Left forelimb (tissue), 1 donor: ENCODE data around the gene KIFAP3.
"Not testable (repeated sequence)": the region's sequence is repeated elsewhere in the genome, so short reads cannot be mapped to it uniquely, and the experiment has no call there.

Experiments used
- DNase-seq: peaks from one replicate; pipeline ENCODE4 v3.0.0-alpha.2; 2018; ENCODE audit warnings: low spot score

KIFAP3 gene

DNA sequence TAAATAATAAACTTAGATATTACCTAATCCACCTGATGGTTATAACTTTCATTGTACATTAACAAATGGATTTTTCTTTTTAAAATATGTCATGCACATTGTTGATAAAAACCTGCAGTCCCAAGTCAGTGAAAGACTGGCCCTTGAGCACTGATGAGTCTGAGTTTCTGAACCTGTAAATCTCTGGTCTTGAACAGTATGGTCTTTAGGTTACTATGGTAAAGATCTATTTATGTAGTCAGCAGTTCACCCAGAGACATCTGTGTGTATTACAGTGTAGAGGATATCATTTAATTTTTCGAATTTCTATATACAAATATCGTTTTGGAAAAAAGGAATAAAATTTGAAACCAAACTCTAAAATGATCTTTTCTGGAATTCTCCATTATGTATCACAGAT, 150.4 kb downstream of the KIFAP3 start:
- no peak for DNase-seq

- no peak for DNase-seq
Measured at GRCh38 chr1:169921080-169921479, 153.4 kb downstream of the KIFAP3 start.

- no peak for DNase-seq
Measured at GRCh38 chr1:169918927-169919326, 155.6 kb downstream of the KIFAP3 start.

DNA sequence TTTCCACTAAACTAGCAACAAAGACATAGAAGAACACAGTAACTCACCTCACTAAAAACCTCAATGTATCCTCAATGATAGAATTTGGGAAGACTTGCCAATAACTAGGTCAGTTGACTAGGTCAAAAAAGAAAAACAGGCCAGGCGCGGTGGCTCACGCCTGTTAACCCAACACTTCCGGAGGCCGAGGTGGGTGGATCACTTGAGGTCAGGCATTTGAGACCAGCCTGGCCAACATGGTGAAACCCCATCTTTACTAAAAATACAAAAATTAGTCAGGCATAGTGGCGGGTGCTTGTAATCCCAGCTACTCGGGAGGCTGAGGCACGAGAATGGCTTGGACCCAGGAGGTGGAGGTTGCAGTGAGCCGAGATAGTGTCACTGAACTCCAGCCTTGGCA, 156.3 kb downstream of the KIFAP3 start:
- DNase-seq: not testable (repeated sequence)

DNA sequence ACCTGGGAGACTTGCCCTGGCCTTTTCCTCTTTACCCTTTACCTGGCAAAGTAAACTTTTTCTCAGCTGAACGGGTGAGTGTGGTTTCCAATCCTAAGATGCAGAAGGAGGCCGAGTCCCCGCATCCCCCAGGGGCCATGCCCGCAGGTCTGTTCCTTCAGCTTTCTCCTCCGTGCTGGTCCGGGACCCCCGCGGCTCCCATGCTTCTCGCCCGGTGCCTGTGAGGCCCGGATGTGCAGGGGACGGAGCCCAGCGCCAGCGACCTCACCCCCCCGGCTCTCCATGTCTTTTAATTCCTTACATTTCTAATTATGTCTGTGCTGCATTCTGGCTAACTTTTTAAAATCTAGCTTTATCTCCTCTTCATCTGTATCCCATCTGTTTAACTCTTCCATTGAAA, 159.3 kb downstream of the KIFAP3 start:
- no peak for DNase-seq

DNA sequence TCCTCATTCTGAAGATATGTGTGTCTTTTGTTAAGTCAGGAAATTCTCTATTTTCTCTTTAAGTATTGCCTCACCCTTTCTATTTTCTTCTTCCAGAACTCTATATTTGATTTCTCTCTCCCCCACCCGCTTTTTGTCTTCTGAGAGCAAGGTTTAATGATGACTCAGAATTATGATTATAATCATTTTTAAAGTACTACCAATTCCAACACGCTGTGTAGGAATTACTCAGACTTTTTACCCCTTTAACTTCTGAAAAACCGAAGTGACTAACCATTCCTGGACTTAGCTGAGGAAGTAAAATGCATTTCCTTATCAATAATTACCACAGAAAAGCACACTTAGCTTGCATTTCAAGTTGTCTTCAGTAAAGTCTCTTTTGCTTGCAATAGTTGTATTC, 160.0 kb downstream of the KIFAP3 start:
- DNase-seq: no peak

GRCh38 chr1:169909499-169909898, 165.0 kb downstream of the KIFAP3 start:
- no peak for DNase-seq

DNA sequence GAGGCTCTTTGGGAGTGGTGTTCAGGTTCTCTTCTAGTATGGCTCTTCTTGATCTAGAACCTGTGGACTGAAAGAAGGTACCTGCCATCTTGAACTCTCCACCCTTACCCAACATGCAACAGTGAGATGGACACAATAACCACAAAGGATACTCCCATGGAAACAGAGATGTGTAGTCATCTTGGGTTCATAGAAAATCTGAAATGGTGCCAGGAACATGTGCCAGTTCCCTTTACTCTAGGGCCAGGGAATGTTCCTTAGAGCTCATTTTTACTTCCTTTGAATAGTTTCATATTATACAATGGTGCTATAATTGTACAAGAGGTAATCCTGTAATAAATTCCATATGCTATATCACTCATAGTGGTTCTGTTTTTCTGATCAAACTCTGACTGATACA, 167.6 kb downstream of the KIFAP3 start:
- DNase-seq: no peak

DNA sequence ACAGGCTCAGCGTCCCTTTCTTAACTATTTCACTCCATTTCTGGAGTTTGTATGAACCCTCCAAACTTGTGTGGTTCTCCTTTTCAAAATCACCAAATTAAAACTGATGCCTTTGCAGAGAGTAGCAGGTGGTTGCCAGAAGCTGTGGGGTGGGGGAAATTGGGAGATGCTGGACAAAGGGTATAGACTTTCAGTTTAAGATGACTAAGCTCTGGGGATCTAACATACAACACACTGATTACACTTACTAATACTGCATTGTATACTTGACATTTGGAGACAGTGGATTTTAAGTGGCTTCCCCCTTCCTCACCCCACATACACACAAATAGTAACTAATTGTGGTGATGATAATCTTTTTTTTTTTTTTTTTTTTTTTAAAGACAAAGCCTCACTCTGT, 169.7 kb downstream of the KIFAP3 start:
- no peak for DNase-seq

DNA sequence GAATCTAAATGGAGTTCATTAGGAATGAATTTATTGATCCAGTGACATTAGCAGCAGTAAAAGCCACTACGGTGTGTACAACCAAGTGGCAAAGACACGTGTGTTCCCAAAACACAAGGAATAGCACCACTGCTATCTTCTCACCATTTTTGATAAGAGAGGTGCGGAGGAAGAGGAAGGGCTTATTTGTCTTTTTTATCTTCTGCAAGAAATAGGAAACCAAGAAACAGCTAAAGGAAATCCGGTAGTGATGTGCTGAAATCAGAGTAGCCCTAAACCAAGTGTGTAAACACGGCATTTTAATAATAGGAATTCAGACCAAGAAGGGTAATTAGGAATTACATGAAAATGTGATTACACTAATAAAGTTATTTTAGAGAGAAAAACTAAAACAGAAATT, 171.7 kb downstream of the KIFAP3 start:
- no peak for DNase-seq

GRCh38 chr1:169901115-169901514, 173.4 kb downstream of the KIFAP3 start:
- no peak for DNase-seq

- no peak for DNase-seq
Measured at GRCh38 chr1:169900571-169900970, 173.9 kb downstream of the KIFAP3 start.

- no peak for DNase-seq
Measured at GRCh38 chr1:169899519-169900217, 174.8 kb downstream of the KIFAP3 start.

DNA sequence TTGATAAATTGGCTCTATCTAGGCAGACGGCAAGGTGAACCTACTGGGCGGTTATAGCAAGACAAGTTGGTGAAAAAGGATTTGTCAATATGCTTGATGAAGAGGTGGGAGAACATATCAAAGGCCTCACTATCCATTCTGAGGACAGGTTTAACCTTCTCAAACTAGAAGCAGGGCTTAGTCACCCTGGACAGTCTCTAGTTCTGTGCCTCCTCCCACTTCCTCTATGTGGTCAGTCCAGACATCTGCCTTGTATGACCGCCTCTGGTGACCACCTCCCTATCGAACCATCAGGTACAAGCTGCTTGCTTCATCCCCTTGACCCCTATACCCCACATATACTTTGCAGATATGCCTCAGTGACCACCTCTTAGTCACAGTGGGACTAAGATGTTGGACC, 178.5 kb downstream of the KIFAP3 start:
- no peak for DNase-seq

DNA sequence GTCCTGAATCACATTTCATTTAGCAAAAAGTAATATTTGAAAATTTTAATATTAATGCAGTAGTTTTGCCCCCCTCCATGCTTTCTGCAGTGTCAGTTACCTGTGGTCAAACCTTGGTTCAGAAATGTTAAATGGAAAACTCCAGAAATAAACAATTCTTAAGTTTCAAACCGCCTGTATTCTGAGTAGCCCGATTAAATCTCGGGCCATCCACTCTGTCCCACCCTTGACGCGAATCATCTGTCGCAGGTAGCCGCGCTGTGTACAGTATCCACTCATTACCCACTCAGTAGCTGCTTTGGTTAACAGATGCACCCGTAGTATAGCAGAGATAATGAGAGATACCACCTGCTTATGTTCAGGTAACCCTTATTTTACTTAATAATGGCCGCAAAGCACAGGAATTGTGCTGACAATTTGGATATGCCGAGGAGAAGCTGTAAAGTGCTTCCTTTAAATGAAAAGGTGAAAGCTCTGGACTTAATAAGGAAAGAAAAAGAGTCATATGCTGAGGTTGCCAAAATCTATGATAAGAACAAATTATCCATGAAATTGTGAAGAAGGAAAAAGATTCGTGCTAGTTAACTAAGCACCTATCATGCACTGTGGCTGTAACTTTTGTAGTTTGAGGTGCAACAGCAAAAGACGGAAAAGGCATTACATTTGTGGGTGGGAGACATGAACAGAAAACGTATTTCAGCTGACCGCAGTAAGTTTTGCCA, 179.9 kb downstream of the KIFAP3 start:
- DNase-seq: no peak

DNA sequence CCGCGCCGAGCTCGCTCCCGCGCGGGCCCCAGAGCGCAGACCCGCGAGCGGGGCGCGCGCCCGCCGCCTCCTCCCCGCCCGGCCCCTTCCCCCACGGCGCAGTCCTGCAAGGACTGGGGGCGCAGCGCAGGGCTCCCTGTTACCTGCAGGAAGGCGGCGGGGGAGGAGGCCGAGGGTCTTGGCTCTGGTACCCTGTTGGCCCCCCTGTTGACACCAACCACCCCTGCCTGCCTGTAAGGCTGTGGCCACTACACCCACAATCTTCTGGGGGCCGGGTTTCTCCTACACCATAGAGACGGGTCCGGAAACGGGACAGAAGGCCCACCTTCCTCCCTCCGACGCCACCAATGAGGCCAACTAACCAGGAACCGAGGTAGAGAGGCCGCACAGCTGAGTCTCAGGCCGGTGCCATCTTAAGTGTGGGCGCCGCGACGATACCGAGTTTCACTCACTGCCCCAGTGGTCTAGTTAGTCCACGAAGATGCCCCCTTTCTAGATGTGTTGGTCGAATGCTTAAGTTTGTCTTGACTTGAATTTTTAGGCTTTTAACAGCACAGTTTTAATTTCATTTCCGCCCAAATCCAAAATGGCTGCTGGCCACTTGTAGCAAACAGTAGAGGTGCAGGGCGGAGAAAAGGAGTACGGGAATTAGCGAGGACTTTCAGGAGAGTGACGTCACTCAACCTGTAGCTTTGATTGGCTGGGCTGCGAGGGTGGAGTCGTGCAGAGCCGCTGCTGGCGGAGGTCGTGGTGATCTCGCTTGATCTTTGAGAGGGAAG, 180.7 kb downstream of the KIFAP3 start, which contains the start of gene SCYL3:
Gene SCYL3, minus strand, starts transcription at position 252 of the 779 bp plus-strand sequence. CDS start 5,056 bp downstream, outside the sequence.
- peak; percentile 98 for DNase-seq

GRCh38 chr1:169892927-169893644, 181.4 kb downstream of the KIFAP3 start:
- no peak for DNase-seq

- DNase-seq: no peak
Measured at GRCh38 chr1:169892176-169892926, 182.1 kb downstream of the KIFAP3 start.

GRCh38 chr1:169891539-169891885, 183.0 kb downstream of the KIFAP3 start:
- no peak for DNase-seq

DNA sequence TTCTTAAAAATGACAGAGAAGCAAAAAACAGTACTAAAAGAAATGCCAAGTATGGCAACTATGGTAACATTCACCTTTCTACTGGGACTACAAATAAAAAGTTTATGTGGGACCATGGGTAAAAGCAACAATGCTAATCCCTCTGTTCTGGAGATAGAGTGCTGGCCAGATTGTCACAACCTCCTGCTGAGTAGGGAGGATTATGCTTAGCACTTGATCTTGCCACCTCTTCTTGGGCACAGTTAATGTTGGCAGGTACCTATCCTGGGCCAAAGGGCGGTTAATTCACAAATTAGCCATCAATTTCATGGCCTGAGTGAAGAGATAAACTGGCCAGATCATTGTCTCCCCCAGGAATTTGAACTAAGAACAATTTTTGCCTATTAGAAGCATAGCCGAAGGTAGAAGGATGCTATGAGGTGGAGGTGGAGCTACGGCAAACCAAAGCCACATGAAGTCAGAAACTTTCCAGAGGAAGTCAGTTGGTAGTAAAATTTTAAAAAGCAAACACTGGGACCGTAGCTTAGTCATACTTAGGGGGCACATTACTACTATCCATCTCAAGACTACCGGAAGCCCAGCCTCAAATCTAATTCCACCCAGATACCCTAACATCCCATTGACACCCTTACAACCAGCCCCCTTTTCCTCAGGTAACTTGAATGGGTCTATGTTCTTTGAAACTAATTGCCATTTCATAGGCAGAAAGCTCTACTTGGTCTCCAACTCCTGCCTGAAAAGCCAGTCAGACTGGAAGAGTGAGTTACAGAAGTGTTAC, 183.5 kb downstream of the KIFAP3 start:
- DNase-seq: no peak

GRCh38 chr1:169889871-169890270, 184.6 kb downstream of the KIFAP3 start:
- no peak for DNase-seq
